H1 (cell line): ENCODE data around the gene CAVIN2. TPM values are rescaled to one million over a fixed set of nuclear protein-coding genes. Genes with fewer than 3 reads are reported as not detected.

Experiments used
- CTCF ChIA-PET: fragments of 300-600 bp; sonication (Branson Sonifier 250); formaldehyde crosslinking; loops from one replicate; lab custom pipeline; 2021; ENCODE audit not compliant: partially characterized antibody; lab: Charles Lee
- POLR2A ChIA-PET: fragments of 300-600 bp; sonication (Branson Sonifier 250); formaldehyde crosslinking; loops from one replicate; lab custom pipeline; 2021; ENCODE audit warnings: inconsistent platforms; ENCODE audit not compliant: partially characterized antibody; lab: Charles Lee
- DNase-seq, 2 experiments: peaks; one replicate each; pipeline versions ENCODE4 v3.0.0 to v3.0.0-alpha.2; 2010 to 2022; ENCODE audit warnings: low spot score in 2 of 2, low read depth in 1 of 2, mixed read lengths in 1 of 2
- FAIRE-seq: peaks from 2 replicates; lab custom pipeline; 2011; peaks lifted over from hg19 to GRCh38; lab: Jason Lieb, UNC
- H2AFZ ChIP-seq: 2 replicates; pipeline ENCODE4 v1.8.1; 2012; ENCODE audit warnings: low read length, inconsistent platforms
- H2AK5ac ChIP-seq: 2 replicates; pipeline ENCODE4 v1.6.1; 2013; ENCODE audit warnings: low read depth, low read length
- H2BK120ac ChIP-seq: replicated peaks from 2 replicates; pipeline ENCODE3; 2013; ENCODE audit warnings: low read depth, low read length, inconsistent platforms
- H2BK12ac ChIP-seq: 2 replicates; pipeline ENCODE4 v1.6.1; 2013; ENCODE audit warnings: low read depth, low read length
- H2BK15ac ChIP-seq: 2 replicates; pipeline ENCODE4 v1.6.1; 2013; ENCODE audit warnings: low read length
- H2BK20ac ChIP-seq: 2 replicates; pipeline ENCODE4 v1.6.1; 2013; ENCODE audit warnings: low read length
- H2BK5ac ChIP-seq: 2 replicates; pipeline ENCODE4 v1.6.1; 2013; ENCODE audit warnings: low read depth, low read length
- H3K14ac ChIP-seq: 2 replicates; pipeline ENCODE4 v1.6.1; 2013; ENCODE audit warnings: inconsistent platforms; ENCODE audit not compliant: insufficient read length
- H3K18ac ChIP-seq: 2 replicates; pipeline ENCODE4 v1.6.1; 2013; ENCODE audit warnings: low read length; ENCODE audit errors: extremely low read depth
- H3K23ac ChIP-seq: 2 replicates; pipeline ENCODE4 v1.6.1; 2013; ENCODE audit warnings: inconsistent platforms; ENCODE audit not compliant: insufficient read length
- H3K23me2 ChIP-seq: 2 replicates; pipeline ENCODE4 v1.6.1; 2013; ENCODE audit warnings: low read depth, low read length
- H3K27ac ChIP-seq: 2 replicates; pipeline ENCODE4 v1.6.1; 2011; ENCODE audit warnings: low read depth, low read length, inconsistent platforms
- H3K27me3 ChIP-seq, 4 experiments: replicated peaks in 1 of 4; 1 replicate in 1 of 4; 2 replicates in 3 of 4; pipeline versions ENCODE4 v1.6.1 to v1.8.1; 2011 to 2013; ENCODE audit warnings: low read length in 3 of 4, mild to moderate bottlenecking in 3 of 4, inconsistent platforms in 2 of 4, mixed read lengths in 2 of 4, moderate library complexity in 1 of 4; ENCODE audit not compliant: control insufficient read depth in 3 of 4, insufficient read depth in 3 of 4; ENCODE audit errors: extremely low read depth in 1 of 4
- H3K36me3 ChIP-seq, 4 experiments: 2 replicates each; pipeline versions ENCODE4 v1.6.1 to v1.8.1; 2011 to 2013; ENCODE audit warnings: mild to moderate bottlenecking in 4 of 4, low read length in 3 of 4, moderate library complexity in 2 of 4, control low read depth in 1 of 4, inconsistent platforms in 1 of 4; ENCODE audit not compliant: insufficient read depth in 4 of 4, control insufficient read depth in 2 of 4
- H3K4ac ChIP-seq: replicated peaks from 2 replicates; pipeline ENCODE3; 2013; ENCODE audit warnings: low read length, low read depth, mixed read lengths, inconsistent platforms; ENCODE audit not compliant: insufficient read length
- H3K4me1 ChIP-seq, 4 experiments: replicated peaks in 1 of 4; 1 replicate in 1 of 4; 2 replicates in 3 of 4; pipeline versions ENCODE4 v1.6.1 to v1.8.1; 2011 to 2013; ENCODE audit warnings: low read length in 3 of 4, inconsistent platforms in 2 of 4, mixed read lengths in 1 of 4; ENCODE audit not compliant: insufficient read depth in 4 of 4, control insufficient read depth in 3 of 4
- H3K4me2 ChIP-seq, 2 experiments: 2 replicates each; pipeline versions ENCODE4 v1.6.1 to v1.8.1; 2011 to 2013; ENCODE audit warnings: low read depth in 2 of 2, low read length in 2 of 2, control low read depth in 1 of 2, inconsistent platforms in 1 of 2, mild to moderate bottlenecking in 1 of 2; ENCODE audit not compliant: insufficient read depth in 1 of 2
- H3K4me3 ChIP-seq, 4 experiments: fragments of 200-600, 300-600 bp in 1 of 4; sonication (generic), shearing (Covaris generic), sonication (Bioruptor Twin) in 1 of 4; 2 replicates each; pipeline versions ENCODE4 v1.5.1 to v1.8.1; 2011 to 2016; ENCODE audit warnings: low read length in 4 of 4, low read depth in 3 of 4, control low read depth in 2 of 4, inconsistent platforms in 2 of 4, mild to moderate bottlenecking in 2 of 4, mixed read lengths in 1 of 4, moderate library complexity in 1 of 4; ENCODE audit not compliant: insufficient read depth in 2 of 4; ENCODE audit errors: extremely low read depth in 1 of 4
- H3K56ac ChIP-seq: replicated peaks from 2 replicates; pipeline ENCODE3; 2013; ENCODE audit warnings: low read depth, mild to moderate bottlenecking, mixed read lengths, low read length, inconsistent platforms; ENCODE audit not compliant: insufficient read length
- H3K79me1 ChIP-seq: 2 replicates; pipeline ENCODE4 v1.6.1; 2013; ENCODE audit warnings: low read depth, low read length, control low read depth
- H3K79me2 ChIP-seq, 2 experiments: 2 replicates each; pipeline versions ENCODE4 v1.6.1 to v1.8.1; 2012 to 2013; ENCODE audit warnings: low read length in 2 of 2, mild to moderate bottlenecking in 2 of 2, inconsistent platforms in 1 of 2; ENCODE audit not compliant: insufficient read depth in 2 of 2, control insufficient read depth in 1 of 2
- H3K9ac ChIP-seq, 4 experiments: replicated peaks in 1 of 4; 1 replicate in 1 of 4; 2 replicates in 3 of 4; pipeline versions ENCODE4 v1.6.1 to v1.8.1; 2011 to 2013; ENCODE audit warnings: low read depth in 3 of 4, low read length in 3 of 4, control low read depth in 2 of 4, mild to moderate bottlenecking in 2 of 4, moderate library complexity in 2 of 4, inconsistent platforms in 1 of 4; ENCODE audit errors: extremely low read depth in 1 of 4
- H3K9me3 ChIP-seq, 2 experiments: 2 replicates each; pipeline versions ENCODE4 v1.6.1 to v1.8.1; 2012 to 2013; ENCODE audit warnings: mild to moderate bottlenecking in 2 of 2, moderate library complexity in 2 of 2, control low read depth in 1 of 2, inconsistent platforms in 1 of 2, low read depth in 1 of 2, low read length in 1 of 2, mixed read lengths in 1 of 2; ENCODE audit not compliant: insufficient read depth in 2 of 2
- H4K20me1 ChIP-seq, 2 experiments: replicated peaks in 1 of 2; 2 replicates each; pipeline versions ENCODE3 to v1.8.1; 2011 to 2013; ENCODE audit warnings: inconsistent platforms in 2 of 2, low read length in 2 of 2, mild to moderate bottlenecking in 1 of 2; ENCODE audit not compliant: insufficient read depth in 2 of 2, control insufficient read depth in 1 of 2
- H4K5ac ChIP-seq: 2 replicates; pipeline ENCODE4 v1.6.1; 2013; ENCODE audit warnings: low read length, low read depth, mixed read lengths, inconsistent platforms; ENCODE audit not compliant: insufficient read length
- H4K8ac ChIP-seq: 2 replicates; pipeline ENCODE4 v1.8.0; 2013; ENCODE audit warnings: mild to moderate bottlenecking, moderate library complexity, low read length, inconsistent platforms; ENCODE audit not compliant: insufficient read depth; ENCODE audit errors: extremely low read depth
- H4K91ac ChIP-seq: replicated peaks from 2 replicates; pipeline ENCODE3; 2013; ENCODE audit warnings: low read length, mixed read lengths, inconsistent platforms; ENCODE audit not compliant: insufficient read length
- WGBS, 2 experiments: shearing (Covaris generic) in 1 of 2; methylation state at CpG; one replicate each; pipeline versions ENCODE4 v1.1.6 to v1.1.7; 2013 to 2015; ENCODE audit warnings: low lambda C conversion rate in 2 of 2, mixed read lengths in 2 of 2, inconsistent platforms in 1 of 2, low coverage in 1 of 2, missing lambda C conversion rate in 1 of 2; ENCODE audit not compliant: insufficient replicate concordance in 2 of 2, insufficient coverage in 1 of 2, insufficient read length in 1 of 2; ENCODE audit errors: extremely low coverage in 1 of 2, missing lambda C conversion rate in 1 of 2; 5-methylcytosine and 5-hydroxymethylcytosine counted together
- polyA plus RNA-seq, 7 experiments: library from polyadenylated mRNA; depleted of rRNA in 3 of 7; stranded (reverse) in 5 of 7; unstranded in 2 of 7; fragments of >200 nt in 5 of 7; fragments of 200-250 nt in 2 of 7; gene quantifications; 1 replicate in 5 of 7; 2 replicates in 1 of 7; 4 replicates in 1 of 7; pipeline versions ENCODE4 v1.2.1 to v1.2.3, GENCODE V29; 2011 to 2013; ENCODE audit warnings: missing spikeins in 2 of 7, mixed read lengths in 2 of 7
- total RNA-seq: library from RNA; stranded (reverse); fragmentation: NEBNext Ultra II Directional; extraction: Animal tissue kit (Norgen Biotek cat#: 25700); gene quantifications from 2 replicates; pipeline ENCODE4 v1.2.1, GENCODE V29; 2021

CAVIN2 gene
- total and polyA plus RNA-seq, 2 of the 8 experiments (the other 6 are each of a cell fraction or from before 2014, with no cell fraction given) = 0.03 TPM; not detected in 1

- no peak for FAIRE-seq
- WGBS, 2 experiments = 96% methylated on average over 4 of the region's 4 CpGs; no CpG with 5 or more reads in 1 of the 2 experiments
- no peak overlapping the region for H3K4me2 ChIP-seq
These were observed 15.4 kb upstream of the CAVIN2 start for GRCh38 chr2:191862156-191862775.

More at GRCh38 chr2:191862156-191862775, 15.4 kb upstream of the CAVIN2 start:
- no peak overlapping the region for H2AFZ ChIP-seq
- no peak overlapping the region for H2BK15ac ChIP-seq
- no peak overlapping the region for H3K56ac ChIP-seq
- no peak overlapping the region for H2BK120ac ChIP-seq
- H3K27me3 ChIP-seq = no peaks in the 10 kb centered on the region
- no peak overlapping the region for H2BK5ac ChIP-seq
- no peak overlapping the region for H3K27ac ChIP-seq
- H3K79me1 ChIP-seq = no peaks in the 10 kb centered on the region
- no peak overlapping the region for H2BK20ac ChIP-seq
- no peak overlapping the region for H3K4me3 ChIP-seq
- H3K18ac ChIP-seq = no peak overlapping the region
- ChIA-PET POLR2A (no interaction called here), CTCF (interaction anchor here (0.9 to 6.6 kb wide), 7 partner anchors 8 to 300 kb away, joined by 3 to 55 read pairs (median 7); no protein-coding TSS in a partner anchor)
- H2BK12ac ChIP-seq = no peak overlapping the region
- H3K36me3 ChIP-seq = no peaks in the 10 kb centered on the region
- peaks cover 0 to 2% (median 0%) of the 10 kb centered on the region in 4 experiments; a peak in 1 of 7 replicates for H3K4me1 ChIP-seq
- H3K9ac ChIP-seq = no peak overlapping the region
- H3K23me2 ChIP-seq = no peaks in the 10 kb centered on the region
- no peak overlapping the region for H3K4ac ChIP-seq
- no peak overlapping the region for H4K8ac ChIP-seq
- no peaks in the 10 kb centered on the region for H3K79me2 ChIP-seq
- H4K91ac ChIP-seq = no peak overlapping the region
- no peak overlapping the region for H4K5ac ChIP-seq
- no peak overlapping the region for H3K23ac ChIP-seq
- no peaks in the 10 kb centered on the region for H3K9me3 ChIP-seq
- H2AK5ac ChIP-seq = no peak overlapping the region
- no peaks in the 10 kb centered on the region for H4K20me1 ChIP-seq
- H3K14ac ChIP-seq = no peak overlapping the region
- no peak for DNase-seq
